SHP77 (cell line): Measurements from ENCODE around the gene MOSPD2.

Experiments used
- DNase-seq, 2 experiments: peaks; one replicate each; lab custom pipeline; 2025; lab: John Stamatoyannopoulos, UW

Gene MOSPD2

DNA sequence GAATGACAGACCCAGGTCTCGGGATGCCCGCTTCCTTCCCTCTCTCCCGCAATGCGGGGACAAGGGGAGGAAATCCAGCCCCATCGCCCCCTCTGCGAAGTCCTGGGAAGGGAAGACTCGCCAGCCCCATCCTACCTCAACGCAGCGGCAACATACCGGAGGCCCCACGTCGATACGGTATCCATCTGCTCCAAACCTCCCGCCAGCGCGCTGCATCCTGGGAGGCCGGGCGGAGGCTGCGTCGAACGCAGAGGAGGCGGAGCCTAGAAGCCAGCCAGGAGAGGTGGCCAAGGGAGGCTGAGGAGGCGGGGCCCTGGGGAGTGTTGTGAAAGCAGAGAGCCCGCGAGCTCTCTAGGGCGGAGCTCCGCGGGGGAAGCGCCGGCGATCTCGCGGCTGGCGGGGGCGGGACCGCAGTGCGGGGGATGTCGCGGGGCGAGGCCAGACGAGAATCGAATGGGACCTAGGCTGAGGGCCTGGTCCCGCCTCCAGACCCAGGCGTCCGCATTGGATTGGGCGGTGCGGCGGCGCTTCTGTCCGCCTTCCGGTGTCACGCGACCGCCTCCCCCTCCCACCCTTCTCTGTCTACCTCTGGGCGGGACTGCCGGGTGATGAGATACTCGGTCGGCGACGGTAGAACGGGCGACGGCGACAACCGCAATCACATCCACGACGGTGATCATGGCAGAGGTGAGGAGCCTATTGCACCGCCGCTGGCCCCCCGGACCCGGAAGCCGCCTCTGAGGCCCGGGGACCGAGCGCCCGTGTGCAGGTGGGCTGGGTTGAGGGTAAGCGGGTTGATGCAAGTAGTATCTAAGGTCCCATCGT, at the start of gene MOSPD2, which contains the start of gene FANCB:
MOSPD2 (plus strand) TSS at position 571 of the 825 bp plus-strand sequence; CDS start at position 679, 108 bp downstream.
FANCB (minus strand) TSS at position 219 of the 825 bp plus-strand sequence. CDS start 7,559 bp downstream, outside the sequence.
- peak; percentile 91 to 93 for DNase-seq

DNA sequence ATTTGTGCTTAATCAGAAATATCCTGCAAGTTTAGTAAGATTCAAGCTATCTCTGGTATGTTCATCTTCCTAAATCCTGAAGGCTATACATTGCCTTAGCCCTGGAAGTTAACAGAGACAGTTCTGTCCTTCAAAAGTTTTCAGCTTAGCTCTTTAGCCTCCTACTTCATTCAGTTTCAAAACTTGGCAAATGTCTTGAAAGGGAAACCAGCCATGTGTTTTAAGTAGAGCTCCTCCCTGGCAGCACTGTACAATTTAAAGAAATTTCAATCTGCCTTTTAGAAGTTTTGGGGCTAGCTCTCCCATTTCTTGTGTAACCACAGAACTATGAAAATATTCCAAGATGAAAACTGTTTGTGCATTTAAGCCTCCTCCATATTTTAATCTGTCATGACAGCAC, 47.4 kb upstream of the MOSPD2 start:
- no peak for DNase-seq

DNA sequence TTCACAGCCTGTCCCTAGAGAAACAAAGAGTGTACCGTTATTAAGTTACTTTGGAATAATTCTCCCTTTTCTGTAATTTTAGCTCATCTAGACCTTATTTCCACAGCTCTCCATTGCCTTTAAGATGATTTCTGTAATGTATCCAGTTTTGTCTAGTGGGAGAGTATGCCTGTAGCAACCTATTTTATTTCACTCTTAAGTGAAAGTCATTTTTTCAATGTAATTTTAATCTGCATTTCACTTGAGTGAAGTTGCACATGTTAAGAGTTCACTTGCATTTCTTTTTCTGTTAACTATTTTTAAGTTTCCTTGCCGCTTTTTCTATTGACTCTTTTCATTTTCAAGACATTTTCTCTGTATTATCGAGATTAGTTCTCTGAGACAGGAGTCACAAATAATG, 46.9 kb upstream of the MOSPD2 start:
- DNase-seq = no peak

DNA sequence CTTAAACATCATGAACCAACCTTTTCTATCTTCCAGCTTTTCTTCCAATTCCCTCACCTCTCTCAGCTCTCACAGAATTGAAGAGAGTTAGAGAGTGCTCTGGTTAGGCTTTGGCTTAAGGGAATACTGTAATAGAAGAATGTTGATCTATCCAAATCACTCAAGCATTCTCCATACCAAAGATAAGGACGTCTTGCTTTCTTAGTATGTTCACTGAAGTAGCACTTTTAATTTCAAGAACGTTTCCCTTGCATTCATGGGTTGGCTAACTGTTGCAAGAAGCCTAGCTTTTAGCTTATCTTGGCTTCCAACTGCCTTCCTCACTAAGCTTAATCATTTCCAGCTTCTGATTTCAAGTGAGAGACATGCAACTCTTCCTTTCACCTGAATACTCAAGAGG, 43.6 kb upstream of the MOSPD2 start:
- no peak for DNase-seq

DNA sequence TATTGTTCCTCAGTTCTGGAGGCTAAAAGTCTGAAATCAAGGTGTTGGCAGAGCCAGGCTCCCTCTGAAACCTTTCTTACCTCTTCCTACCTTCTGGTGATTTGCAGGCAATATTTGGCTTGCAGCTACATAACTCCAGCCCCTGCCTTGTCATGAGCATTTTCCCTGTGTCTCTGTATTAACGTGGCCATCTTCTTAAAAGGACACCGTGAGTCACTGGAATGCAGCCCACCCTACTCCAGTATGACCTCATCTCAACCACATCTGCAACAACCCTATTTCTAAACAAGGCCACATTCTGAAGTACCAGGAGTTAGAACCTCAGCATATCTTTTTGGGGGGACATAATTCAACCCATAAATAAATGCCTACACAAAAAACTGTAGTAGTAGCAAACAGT, 41.1 kb upstream of the MOSPD2 start:
- DNase-seq = no peak

DNA sequence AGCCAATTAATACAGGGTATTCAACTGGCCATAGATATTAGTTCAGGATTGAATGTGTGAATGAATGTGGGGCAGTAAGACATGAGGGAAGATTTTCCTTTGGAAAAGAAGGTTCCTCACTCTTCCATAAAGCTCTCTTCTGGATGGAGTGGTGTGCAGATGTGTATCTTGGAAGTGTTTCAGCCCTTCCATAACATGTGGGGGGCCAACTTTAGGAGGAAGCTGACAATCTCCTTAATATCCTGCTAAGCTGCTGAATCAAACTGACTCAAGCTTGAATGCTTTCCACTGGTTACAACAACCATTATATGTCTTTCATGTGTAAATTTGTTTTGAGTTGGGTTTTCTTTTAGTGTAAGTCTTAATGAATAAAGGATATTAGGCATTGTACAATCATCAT, 40.6 kb upstream of the MOSPD2 start:
- DNase-seq = no peak

DNA sequence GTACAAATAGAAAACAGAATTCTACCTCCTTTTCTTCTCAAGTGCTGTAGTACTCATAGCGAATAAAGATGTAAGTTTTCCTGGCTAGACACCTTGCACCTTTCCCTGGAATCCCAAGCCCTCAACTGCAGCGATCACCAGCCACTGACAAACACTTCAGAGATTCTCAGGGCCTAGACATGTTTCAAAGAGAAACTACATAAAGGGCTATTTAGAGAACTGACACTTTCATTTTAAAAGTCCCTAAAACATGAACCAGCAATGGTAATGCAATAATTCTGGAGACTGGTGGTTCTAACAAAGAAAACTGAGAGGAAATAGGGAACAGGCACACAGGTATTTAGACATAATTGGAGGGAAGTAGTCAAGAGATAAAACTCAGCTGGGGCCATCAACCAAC, 36.1 kb upstream of the MOSPD2 start:
- DNase-seq = no peak

DNA sequence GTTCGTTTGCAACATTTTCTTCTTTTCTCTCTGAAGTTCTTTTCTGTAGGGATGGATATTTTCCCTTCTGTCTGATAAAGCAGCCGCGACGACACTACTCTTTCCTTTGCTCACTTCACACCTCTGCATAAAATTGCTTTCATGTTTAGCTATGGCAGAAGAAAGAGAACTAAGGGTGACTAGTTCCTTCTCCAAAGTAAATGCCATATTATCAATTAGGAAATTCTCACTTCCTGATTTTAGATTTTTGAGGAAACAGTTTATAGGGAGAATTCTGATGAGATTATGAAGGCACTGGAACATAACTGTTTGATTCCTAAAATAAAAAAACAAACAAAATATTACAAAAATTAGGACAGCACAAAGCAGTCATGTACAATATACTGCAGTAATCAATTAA, 29.6 kb upstream of the MOSPD2 start:
- DNase-seq = no peak

DNA sequence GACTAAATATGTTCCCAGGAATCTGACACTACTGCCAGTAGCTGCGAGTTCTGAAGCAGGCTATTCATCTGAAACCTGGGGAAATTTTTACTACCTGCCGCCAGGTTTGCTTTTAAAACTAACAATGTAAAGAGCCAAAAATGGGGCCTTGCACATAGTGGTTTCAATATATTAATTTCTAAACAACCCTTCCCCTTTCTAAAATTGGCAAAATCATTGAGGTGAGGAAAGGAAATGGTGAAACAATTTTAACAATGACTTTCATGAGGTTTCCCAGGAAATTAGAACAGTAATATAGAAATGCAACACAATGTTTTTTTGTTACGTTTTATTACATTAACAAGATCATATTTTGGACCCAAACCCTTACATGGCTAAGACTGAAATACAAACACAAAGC, 21.7 kb upstream of the MOSPD2 start:
- no peak for DNase-seq

DNA sequence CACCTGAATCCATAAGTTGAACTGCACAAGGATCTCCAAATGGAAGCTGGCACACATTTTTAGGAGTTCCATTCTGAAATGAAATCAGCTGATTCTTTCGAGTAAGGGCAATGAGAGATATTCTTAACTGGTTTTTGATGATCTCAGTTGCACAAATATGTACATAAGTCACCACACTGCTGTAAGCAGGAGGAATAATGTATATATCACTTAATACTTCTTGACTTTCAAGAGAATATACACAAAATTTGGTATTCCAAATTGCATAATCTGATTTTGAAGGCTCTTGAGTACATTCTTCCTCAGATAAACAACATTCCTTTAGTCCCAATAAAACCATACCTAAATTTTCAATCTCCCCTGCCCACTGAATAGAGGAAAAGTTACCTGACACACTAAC, 8.6 kb upstream of the MOSPD2 start:
- DNase-seq = no peak

DNA sequence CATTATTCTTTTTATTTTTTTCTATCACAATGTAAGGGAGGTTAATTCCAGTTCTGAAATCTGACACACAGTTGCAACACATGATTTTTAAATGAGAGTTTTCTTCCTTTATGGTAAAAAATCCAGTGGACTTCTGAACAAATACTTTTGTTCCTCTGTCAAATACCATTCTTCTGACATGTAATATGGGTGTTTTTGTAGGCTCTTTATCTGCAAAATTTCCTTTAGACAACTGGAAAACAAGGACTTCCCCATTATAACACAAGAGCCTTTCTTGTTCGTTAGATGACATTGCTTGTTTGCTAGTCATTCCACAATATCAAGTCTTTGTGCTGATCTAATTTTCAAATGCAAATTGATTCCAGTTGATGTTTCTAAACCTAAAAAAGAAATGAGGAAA, 8.0 kb upstream of the MOSPD2 start:
- DNase-seq = no peak

DNA sequence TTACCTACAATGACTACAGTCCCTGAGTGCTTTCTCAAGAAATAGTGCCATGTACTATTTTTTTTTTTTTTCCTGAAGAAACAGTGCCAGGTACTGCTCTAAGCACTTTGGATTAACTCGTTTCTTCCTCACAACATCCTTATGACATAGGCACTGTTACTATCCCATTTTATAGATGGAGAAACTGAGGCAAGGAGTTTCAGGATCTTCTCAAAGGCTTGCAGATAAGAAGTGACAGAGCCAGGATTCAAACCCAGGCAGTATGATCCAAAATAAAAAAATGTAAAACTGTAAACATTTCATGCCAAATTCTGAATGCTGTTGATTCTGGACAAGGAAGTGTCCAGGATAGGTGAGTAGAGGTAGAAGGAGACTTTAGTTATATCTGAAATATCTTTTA, 1.5 kb upstream of the MOSPD2 start:
- no peak for DNase-seq

DNA sequence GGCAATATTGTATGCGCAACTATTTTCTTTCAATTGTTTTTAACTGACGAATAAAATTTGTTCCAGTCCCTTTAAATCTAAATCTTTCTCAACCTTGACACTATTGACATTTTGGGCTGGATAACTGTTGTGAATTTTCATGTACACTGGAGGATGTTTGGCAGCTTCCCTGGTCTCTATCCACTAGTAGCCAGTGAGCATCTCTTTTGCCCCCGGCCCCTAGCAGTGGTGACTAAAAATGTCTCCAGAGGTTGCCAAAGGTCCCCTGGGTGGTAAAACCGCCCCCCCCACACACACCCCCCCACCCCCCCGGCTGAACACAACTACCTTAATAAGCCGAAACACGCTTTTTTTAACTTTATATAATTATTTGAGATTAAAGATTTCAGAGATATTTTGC, 866 bp upstream of the MOSPD2 start:
- no peak for DNase-seq

DNA sequence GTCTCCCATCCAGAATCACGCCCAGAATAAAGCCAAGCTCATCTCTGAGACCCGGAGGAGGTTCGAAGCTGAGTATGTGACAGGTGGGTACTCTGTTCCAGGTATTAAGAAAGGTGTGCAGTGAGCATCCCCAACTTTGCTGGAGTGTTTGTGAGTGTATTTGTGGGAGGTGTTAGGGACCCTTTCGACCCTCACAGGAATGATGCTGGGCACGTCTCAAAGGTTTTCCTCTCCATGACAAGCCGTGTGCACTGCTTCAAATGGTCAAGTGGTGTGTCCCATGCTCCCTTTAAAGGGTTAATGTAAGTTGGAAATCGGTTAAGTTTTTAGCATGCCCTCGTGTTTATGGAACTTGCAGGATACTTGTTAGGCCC, 442 bp downstream of the MOSPD2 start:
- no peak for DNase-seq

DNA sequence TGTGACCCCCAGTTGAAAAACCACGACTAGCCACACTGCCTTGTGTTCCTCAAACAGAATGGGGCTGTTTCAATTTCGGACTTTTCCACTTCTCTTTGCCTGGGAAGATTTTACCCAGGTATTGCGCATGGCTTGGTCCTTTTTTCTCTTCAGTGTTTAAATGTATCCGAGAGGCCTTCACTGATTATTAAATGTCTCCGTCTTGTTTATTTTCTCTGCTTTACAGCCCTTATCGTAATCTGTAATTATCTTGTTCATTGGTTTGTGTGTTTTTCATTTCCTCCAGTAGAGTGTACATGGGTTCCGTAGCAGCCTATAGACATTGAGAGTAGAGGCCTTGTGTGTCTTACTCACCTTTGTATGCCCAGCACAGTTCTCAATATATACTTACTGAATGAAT, 2.4 kb downstream of the MOSPD2 start:
- no peak for DNase-seq

DNA sequence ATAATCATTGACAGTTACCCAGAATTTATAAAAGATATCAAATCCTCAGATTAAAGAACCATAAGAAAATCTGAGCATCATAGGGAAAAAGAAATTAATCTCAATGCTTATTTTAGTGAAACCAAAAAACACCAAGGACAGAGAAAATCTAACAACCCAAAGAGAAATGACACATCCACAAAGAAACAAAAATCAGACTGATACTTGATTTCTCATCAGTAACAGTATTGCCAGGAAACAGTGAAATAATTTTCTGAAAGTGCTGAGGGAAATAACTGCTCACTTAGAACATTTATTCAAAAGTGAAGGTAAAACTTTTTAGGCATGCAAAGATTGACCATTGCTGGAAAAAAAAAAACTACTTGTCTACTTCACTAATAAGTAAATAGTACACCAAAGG, 10.6 kb downstream of the MOSPD2 start:
- no peak for DNase-seq

DNA sequence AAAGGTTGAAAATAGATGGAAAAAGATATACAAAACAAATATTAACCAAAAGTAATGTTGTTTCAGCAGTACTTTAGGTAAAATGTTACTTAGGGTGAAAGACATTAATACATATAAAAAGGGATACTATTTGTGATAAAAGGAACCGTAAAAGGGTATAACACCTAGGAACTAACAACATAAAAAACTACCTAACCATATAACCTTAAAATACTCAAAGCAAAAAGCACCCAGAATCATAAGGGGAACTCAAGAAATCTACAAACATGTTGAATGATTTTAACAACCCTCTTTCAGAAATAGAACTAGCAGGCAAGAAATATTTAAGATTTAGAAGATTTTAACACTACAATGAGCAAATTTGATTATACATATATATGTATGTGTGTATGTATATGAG, 11.5 kb downstream of the MOSPD2 start:
- no peak for DNase-seq

DNA sequence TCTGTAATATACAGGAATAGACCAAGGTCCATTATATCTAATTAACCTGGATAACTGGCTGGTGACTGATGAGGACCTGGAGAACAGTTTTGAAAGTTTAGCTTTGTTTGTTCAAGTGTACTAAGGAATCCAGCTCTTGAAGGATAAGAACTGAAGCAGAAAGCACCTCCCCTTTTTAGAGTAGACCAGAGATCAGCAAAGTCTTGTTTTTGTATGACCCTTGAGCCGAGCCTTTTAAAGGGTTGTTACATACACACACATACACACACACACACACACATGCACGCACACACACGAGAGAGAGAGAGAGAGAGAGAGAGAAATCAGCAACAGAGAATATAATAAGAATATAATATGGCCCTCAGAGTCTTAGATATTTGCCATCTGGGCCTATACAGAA, 13.0 kb downstream of the MOSPD2 start:
- no peak for DNase-seq

DNA sequence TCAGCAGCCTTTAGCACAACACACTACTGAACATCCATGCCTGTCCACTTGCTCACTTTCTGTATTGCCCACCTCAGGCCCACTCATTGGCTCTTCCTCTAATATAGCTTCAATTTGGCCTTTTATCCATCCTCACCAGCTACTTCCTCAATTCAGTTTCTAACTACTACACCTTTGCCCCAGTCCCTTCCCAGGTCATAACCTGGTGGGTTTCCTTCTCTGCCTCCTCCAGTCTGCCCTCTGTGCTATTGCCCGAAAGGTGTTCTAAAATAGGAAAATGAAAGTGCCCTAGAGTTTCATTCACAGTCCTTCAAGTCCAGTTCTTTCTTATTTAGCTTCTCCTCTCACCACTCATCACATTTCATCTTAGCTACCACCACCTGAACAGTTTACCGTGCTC, 23.1 kb downstream of the MOSPD2 start:
- DNase-seq = no peak

DNA sequence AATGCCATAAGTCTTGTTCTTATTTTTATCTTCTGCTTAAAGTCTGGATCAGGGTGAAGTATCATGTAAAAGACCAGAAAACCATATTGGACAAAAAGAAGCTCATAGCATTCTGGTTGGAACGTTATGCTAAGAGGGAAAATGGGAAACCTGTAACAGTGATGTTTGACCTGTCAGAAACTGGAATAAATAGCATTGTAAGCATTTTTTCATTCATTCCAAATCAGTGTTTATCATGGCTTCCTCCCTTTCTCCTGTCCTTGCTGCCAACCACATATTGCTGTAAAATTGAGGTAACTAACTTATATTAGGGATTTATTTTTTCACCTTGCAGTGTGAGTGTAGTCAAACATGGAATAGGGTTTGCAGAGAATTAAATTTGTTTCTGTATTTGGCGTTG, 23.8 kb downstream of the MOSPD2 start:
- DNase-seq = no peak

DNA sequence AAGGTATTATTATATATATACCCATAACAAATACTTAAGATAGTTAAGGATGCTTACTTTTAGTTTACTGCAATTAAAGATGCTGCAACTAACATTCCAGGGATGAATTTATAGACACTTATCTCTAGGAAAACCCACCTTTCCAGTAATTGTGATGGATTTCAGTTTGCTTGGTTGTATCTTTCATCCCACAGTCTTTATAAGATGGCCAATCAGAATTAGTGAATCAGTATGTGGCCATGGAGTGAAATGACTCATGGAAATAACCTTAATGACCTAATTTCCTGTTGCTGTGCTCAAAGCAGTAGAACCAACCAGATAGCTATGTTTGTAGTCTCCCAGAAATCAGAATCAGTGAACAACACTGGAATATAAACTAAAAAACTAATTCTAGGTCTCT, 26.4 kb downstream of the MOSPD2 start:
- DNase-seq = no peak

DNA sequence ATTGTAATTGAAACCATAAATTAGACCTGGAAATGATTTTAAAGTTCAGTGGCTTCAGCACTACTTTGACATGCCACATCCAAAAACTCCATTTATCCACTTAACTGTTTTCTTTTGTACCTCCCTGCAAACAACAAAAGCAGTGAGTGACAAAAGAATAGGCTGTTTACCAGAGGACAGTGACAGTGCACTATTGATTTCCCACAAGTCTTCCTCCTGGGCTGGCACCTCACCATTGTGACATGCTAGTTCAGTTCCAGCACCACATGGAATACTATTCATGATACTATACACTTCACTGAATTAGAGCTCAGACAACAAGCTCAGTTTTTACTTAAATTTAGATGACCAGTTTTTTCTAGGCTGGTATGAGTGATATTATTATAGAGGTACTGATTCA, 29.3 kb downstream of the MOSPD2 start:
- no peak for DNase-seq

DNA sequence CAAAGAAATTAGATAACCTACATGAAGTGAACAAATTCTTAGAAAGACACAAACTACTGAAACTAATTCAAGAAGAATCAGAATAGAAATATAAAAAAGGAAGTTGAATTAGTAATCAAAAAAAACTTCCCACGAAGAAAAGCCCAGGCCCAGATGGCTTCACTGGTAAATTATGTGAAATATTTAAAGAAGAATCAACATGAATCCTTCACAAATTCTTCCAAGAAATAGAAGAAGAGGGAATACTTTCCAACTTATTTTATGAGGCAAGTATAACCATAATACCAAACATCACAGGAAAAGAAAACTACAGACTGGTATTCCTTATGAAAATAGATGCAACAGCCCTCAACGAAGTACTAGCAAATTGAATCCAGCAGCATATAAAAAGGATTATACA, 30.7 kb downstream of the MOSPD2 start:
- no peak for DNase-seq

DNA sequence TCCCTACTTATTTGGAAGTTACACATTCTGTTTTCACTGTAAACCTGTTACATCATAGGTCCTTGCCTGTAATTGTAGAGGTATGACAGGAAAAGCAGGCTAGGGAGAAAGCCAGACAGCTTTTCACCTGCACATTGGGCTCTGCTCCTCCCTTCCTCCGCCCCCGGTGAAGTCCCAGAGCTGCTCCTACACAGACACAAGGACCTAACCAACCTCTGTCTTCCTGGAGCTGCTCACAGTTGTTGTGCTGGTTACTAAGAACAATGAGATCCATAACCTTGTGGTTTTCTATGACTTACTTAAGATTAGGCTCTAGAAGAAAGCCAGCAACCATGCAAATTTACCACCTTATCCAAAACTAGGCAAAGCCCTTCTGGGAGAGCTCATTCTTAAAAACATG, 40.0 kb downstream of the MOSPD2 start:
- no peak for DNase-seq
